MM.1S (cell line): Measurements from ENCODE around the gene TGFBR3L.

Experiments
- DNase-seq: peaks from one replicate; pipeline ENCODE4 v3.0.0-alpha.2; 2015
- H2AFZ ChIP-seq: fragments of 300-600 bp; sonication (generic); 2 replicates; pipeline ENCODE4 v1.6.0; 2016; ENCODE audit warnings: antibody characterized with exemption, low read length
- H3F3A ChIP-seq: fragments of 300-600 bp; sonication (generic); 2 replicates; pipeline ENCODE4 v1.6.1; 2016; ENCODE audit warnings: mild to moderate bottlenecking, antibody characterized with exemption, low read length, moderate library complexity, mixed read lengths; ENCODE audit not compliant: insufficient read depth
- H3K27ac ChIP-seq: fragments of 300-600 bp; sonication (generic); 2 replicates; pipeline ENCODE4 v1.5.1; 2016; ENCODE audit warnings: mild to moderate bottlenecking, low read length
- H3K27me3 ChIP-seq: fragments of 300-600 bp; sonication (generic); replicated peaks from 2 replicates; pipeline ENCODE4 v1.6.0; 2016; ENCODE audit warnings: low read length; ENCODE audit not compliant: insufficient read depth
- H3K36me3 ChIP-seq: fragments of 300-600 bp; sonication (generic); replicated peaks from 2 replicates; pipeline ENCODE4 v1.6.1; 2016; ENCODE audit warnings: mild to moderate bottlenecking, low read length, mixed read lengths; ENCODE audit not compliant: insufficient read depth
- H3K4me1 ChIP-seq: fragments of 300-600 bp; sonication (generic); 2 replicates; pipeline ENCODE4 v1.6.1; 2016; ENCODE audit warnings: low read length, mixed read lengths
- H3K4me2 ChIP-seq: fragments of 300-600 bp; sonication (generic); 2 replicates; pipeline ENCODE4 v1.6.0; 2016; ENCODE audit warnings: low read depth, low read length
- H3K4me3 ChIP-seq: fragments of 300-600 bp; sonication (generic); 2 replicates; pipeline ENCODE4 v1.5.1; 2016; ENCODE audit warnings: low read length, mixed read lengths
- H3K79me2 ChIP-seq: fragments of 300-600 bp; sonication (generic); 2 replicates; pipeline ENCODE4 v1.6.1; 2016; ENCODE audit warnings: mixed run types, low read length, mixed read lengths
- H3K9ac ChIP-seq: fragments of 300-600 bp; sonication (generic); 2 replicates; pipeline ENCODE4 v1.6.1; 2016; ENCODE audit warnings: low read length, mixed read lengths
- H3K9me2 ChIP-seq: fragments of 300-600 bp; sonication (generic); replicated peaks from 2 replicates; pipeline ENCODE4 v1.6.1; 2016; ENCODE audit warnings: mild to moderate bottlenecking, low read length, mixed read lengths; ENCODE audit not compliant: insufficient read depth
- H3K9me3 ChIP-seq: fragments of 300-600 bp; sonication (generic); replicated peaks from 2 replicates; pipeline ENCODE4 v1.6.1; 2016; ENCODE audit warnings: mild to moderate bottlenecking, low read length, mixed read lengths; ENCODE audit not compliant: insufficient read depth
- H4K20me1 ChIP-seq: fragments of 300-600 bp; sonication (generic); 2 replicates; pipeline ENCODE4 v1.6.1; 2016; ENCODE audit warnings: mild to moderate bottlenecking, low read length, moderate library complexity, mixed read lengths; ENCODE audit not compliant: insufficient read depth
- CTCF ChIP-seq: fragments of 300-600 bp; sonication (generic); IDR thresholded peaks from 2 replicates; pipeline ENCODE4 v1.5.1; 2016; ENCODE audit warnings: antibody characterized with exemption, low read length, mixed read lengths
- EZH2 ChIP-seq: fragments of 300-600 bp; sonication (generic); optimal IDR thresholded peaks from 2 replicates; pipeline ENCODE3; 2017; ENCODE audit warnings: low read depth, mild to moderate bottlenecking, antibody characterized with exemption, low read length, mixed read lengths
- EZH2phosphoT487 ChIP-seq: fragments of 300-600 bp; sonication (generic); IDR thresholded peaks from 2 replicates; pipeline ENCODE4 v1.6.1; 2018; ENCODE audit warnings: antibody characterized with exemption, low read length

The TGFBR3L gene

GRCh38 chr19:7912697-7913564 lies 1.7 kb upstream of the TGFBR3L start:
- H3K36me3 ChIP-seq = no peaks in the 10 kb centered on the region; the same call in 1 of the 2 replicates
- 0 out of 2 replicates have a peak, but pooled peaks cover 7% of the 10 kb centered on the region for H3F3A ChIP-seq
- no peaks in the 10 kb centered on the region for H3K9me2 ChIP-seq

GRCh38 chr19:7913652-7914051 lies 978 bp upstream of the TGFBR3L start:
- H4K20me1 ChIP-seq = 0 out of 2 replicates have a peak, but pooled peaks cover 6% of the 10 kb centered on the region
- H3K4me3 ChIP-seq = no peak overlapping the region
- H3K27ac ChIP-seq = no peak overlapping the region
- H2AFZ ChIP-seq = no peak overlapping the region
- H3K27me3 ChIP-seq = peaks cover 30% of the 10 kb centered on the region
- TF ChIP-seq CTCF = no peak
- TF ChIP-seq EZH2 = no peak
- TF ChIP-seq EZH2phosphoT487 = no peak
- no peak for DNase-seq
- H3K4me1 ChIP-seq = peaks cover 7% of the 10 kb centered on the region; the same call in 1 of the 2 replicates
- H3K79me2 ChIP-seq = peaks cover 8% of the 10 kb centered on the region
- no peak overlapping the region for H3K4me2 ChIP-seq
- H3K9ac ChIP-seq = no peak overlapping the region
- H3F3A ChIP-seq = 0 out of 2 replicates have a peak, but pooled peaks cover 7% of the 10 kb centered on the region
- H3K36me3 ChIP-seq = no peaks in the 10 kb centered on the region; the same call in 1 of the 2 replicates
- H3K9me2 ChIP-seq = no peaks in the 10 kb centered on the region
- no peaks in the 10 kb centered on the region for H3K9me3 ChIP-seq

More at GRCh38 chr19:7912697-7913564, 1.7 kb upstream of the TGFBR3L start:
- Histone ChIP-seq H3K27me3 (peaks cover 25% of the 10 kb centered on the region), H3K27ac (no peak overlapping the region), H3K79me2 (peaks cover 16% of the 10 kb centered on the region), H3K9me3 (no peaks in the 10 kb centered on the region), H3K9ac (no peak overlapping the region), H2AFZ (no peak overlapping the region), H3K4me1 (peaks cover 7% of the 10 kb centered on the region; the same call in 1 of the 2 replicates), H3K4me3 (no peak overlapping the region), H3K4me2 (no peak overlapping the region), H4K20me1 (peaks cover 6% of the 10 kb centered on the region; the same call in 1 of the 2 replicates)
- TF ChIP-seq EZH2 (no peak), CTCF (no peak), EZH2phosphoT487 (no peak)
- no peak for DNase-seq

- Histone ChIP-seq H4K20me1 (0 out of 2 replicates have a peak, but pooled peaks cover 6% of the 10 kb centered on the region), H3K9me3 (no peaks in the 10 kb centered on the region), H3K9me2 (no peaks in the 10 kb centered on the region), H3K4me2 (no peak overlapping the region), H3K36me3 (no peaks in the 10 kb centered on the region; the same call in 1 of the 2 replicates), H3K4me1 (peaks cover 10% of the 10 kb centered on the region; the same call in 1 of the 2 replicates), H3K79me2 (peaks cover 4% of the 10 kb centered on the region), H3K27me3 (peaks cover 30% of the 10 kb centered on the region), H3F3A (peaks cover 10% of the 10 kb centered on the region; the same call in 1 of the 2 replicates), H2AFZ (no peak overlapping the region), H3K27ac (no peak overlapping the region), H3K9ac (no peak overlapping the region), H3K4me3 (no peak overlapping the region)
- no peak for DNase-seq
- TF ChIP-seq EZH2 (no peak), CTCF (no peak), EZH2phosphoT487 (no peak)
These were observed 531 bp upstream of the TGFBR3L start for GRCh38 chr19:7914099-7914498.
